Activated naive CD8-positive, alpha-beta T cell treated with anti-CD3 and anti-CD28 coated beads, Interleukin-2, amount 50 U/mL, for 16 hours (primary cell): Measurements from ENCODE around the gene MKNK1.

Experiments used
- DNase-seq: peaks from one replicate; pipeline ENCODE4 v3.0.0-alpha.2; 2020; ENCODE audit warnings: low read depth, low spot score

MKNK1 gene

GRCh38 chr1:46522184-46522968 lies 81.7 kb downstream of the MKNK1 start:
- no peak for DNase-seq

- no peak for DNase-seq
These were observed 82.7 kb downstream of the MKNK1 start for GRCh38 chr1:46521414-46521813.

GRCh38 chr1:46520063-46520911 lies 83.8 kb downstream of the MKNK1 start:
- no peak for DNase-seq

- DNase-seq = no peak
These were observed 84.9 kb downstream of the MKNK1 start for GRCh38 chr1:46519209-46519608.

- no peak for DNase-seq
These were observed 86.1 kb downstream of the MKNK1 start for GRCh38 chr1:46517932-46518498.

GRCh38 chr1:46517010-46517600 lies 87.0 kb downstream of the MKNK1 start:
- DNase-seq = no peak

GRCh38 chr1:46516200-46516950 lies 87.7 kb downstream of the MKNK1 start:
- DNase-seq = no peak

- DNase-seq = no peak
These were observed 88.5 kb downstream of the MKNK1 start for GRCh38 chr1:46515576-46515975.

- no peak for DNase-seq
These were observed 90.5 kb downstream of the MKNK1 start for GRCh38 chr1:46513536-46513935.

- DNase-seq = no peak
These were observed 91.3 kb downstream of the MKNK1 start for GRCh38 chr1:46512792-46513190.

- DNase-seq = no peak
These were observed 91.8 kb downstream of the MKNK1 start for GRCh38 chr1:46512135-46512791.

- no peak for DNase-seq
These were observed 93.1 kb downstream of the MKNK1 start for GRCh38 chr1:46510998-46511365.

- DNase-seq = no peak
These were observed 93.6 kb downstream of the MKNK1 start for GRCh38 chr1:46510341-46510997.

- no peak for DNase-seq
These were observed 95.3 kb downstream of the MKNK1 start for GRCh38 chr1:46508757-46509156.
